Measurements from ENCODE around the gene RPL37A.

Gene RPL37A

DNA sequence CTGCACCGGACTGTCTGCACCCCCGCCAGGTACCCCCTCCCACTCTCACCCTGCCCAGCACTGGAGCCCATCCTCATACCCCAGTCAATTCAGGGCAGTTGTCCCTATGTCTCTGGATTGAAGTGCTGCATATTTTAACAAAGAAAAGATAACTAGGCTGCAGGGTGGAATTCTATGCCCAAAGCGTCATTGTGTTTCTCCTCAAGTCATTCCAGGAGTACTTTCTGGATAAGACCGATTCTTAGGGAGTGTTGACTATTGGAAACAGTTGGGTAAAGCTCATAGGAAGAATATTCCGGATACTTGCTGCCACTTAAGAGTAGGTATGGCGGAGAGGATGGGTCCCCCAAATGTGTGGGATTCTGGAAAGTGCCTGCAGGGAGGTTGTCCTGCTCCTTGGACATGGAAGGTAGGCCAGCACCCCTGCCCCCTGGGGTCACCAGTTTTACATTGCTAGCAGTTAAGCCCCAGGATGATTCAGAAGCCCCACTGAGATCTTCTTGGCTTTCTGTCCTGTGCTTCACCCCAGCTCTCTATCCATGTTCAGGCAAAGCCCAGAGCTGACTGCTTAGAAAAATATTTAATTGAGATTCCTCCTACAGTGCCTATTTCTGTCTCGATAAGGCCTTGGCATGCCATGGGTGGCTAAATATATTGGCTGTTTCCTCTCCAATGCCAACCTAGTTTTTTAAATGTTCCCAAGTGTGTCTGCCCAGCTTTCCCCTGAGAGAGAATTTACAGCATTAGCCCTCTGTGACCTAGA lies 48.2 kb downstream of the RPL37A start:
- no peak for DNase-seq (ENCODE audit: low read depth in 2 of 2)

DNA sequence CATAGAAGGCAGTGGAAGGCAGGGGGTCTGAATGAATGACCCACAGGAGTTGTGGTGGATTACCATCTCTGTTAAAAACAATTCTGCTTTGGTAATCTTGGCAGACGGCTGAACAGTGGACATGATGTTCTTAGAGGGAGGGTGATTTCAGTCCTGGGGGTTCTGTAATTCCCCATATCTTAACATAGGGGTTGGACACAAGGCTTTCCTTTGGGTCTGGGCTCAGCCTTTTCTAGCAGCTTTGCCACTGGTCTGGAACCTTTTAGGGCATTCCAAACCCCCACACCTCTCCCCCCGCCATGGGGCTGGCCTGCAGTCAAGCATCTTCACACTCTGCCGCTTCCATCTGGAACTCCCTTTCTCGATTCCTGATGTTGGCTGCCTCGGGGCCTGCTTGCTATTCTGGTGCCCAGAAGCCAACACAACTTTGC lies 50.3 kb downstream of the RPL37A start:
- no peak for DNase-seq (ENCODE audit: low read depth in 2 of 2)

GRCh38 chr2:216549926-216550690 lies 51.5 kb downstream of the RPL37A start:
- DNase-seq (ENCODE audit: low read depth in 2 of 2) = no peak

DNA sequence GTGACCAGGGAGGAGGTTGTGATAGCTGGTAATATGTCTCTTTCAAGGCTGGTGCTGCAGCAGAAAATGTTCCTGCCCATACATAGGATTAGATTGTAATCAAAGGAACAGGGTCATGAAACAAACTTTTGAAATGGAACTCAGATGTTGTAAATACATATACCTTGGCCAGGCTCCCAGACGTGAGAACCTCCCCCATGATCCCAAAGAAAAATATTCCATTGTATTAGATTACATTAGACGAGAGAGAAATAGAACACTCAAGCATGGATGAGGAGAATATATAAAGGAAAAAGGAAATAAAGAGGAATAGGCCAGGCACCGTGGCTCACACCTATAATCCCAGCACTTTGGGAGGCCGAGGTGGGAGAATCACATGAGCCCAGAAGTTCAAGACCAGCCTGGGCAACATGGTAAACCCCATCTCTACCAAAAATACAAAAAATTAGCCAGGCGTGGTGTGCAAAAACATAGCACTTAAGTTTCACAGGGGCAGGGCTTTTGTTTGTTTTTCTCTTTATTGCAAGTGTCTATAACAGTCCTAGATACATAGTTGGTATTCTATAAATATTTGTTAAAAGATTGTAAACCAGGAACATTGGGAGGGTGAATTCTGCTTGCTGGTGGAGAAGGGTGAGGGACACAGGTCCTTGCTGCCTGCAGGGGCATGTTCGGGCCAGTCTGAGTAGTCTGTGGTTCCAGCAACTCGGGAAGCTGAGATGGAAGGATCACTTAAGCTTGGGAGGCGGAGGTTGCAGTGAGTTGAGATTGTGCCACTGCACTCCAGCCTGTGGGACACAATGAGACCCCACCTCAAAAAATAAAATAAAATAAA lies 52.8 kb downstream of the RPL37A start:
- DNase-seq (ENCODE audit: low read depth in 2 of 2) = no peak

- no peak for DNase-seq (ENCODE audit: low read depth in 2 of 2)
Measured at GRCh38 chr2:216553093-216553478, 54.4 kb downstream of the RPL37A start.

All from stimulated activated CD4-positive, alpha-beta T cell treated with anti-CD3 and anti-CD28 coated beads, Interleukin-12 subunit alpha, Interleukin-12 subunit beta, amount 100 ng/mL, for 24 hours (primary cell).